HFF-Myc (cell line): ENCODE data around the gene IL20RB.

Source experiments
- DNase-seq: peaks from one replicate; pipeline ENCODE4 v3.0.0-alpha.2; 2011; ENCODE audit warnings: low read depth; ENCODE audit errors: extremely low read depth
- H3K4me3 ChIP-seq: replicated peaks from 2 replicates; pipeline ENCODE4 v1.5.1; 2011; ENCODE audit warnings: low read depth, mild to moderate bottlenecking, control low read depth, low read length
- CTCF ChIP-seq: IDR thresholded peaks from 2 replicates; pipeline ENCODE4 v1.5.1; 2012; ENCODE audit warnings: mild to moderate bottlenecking, low read depth, low read length, control low read depth; ENCODE audit errors: missing control alignments

The IL20RB gene

GRCh38 chr3:136954251-136954650, 3.5 kb upstream of the IL20RB start:
- no peak for DNase-seq
- TF ChIP-seq CTCF = no peak
- no peak overlapping the region for H3K4me3 ChIP-seq

GRCh38 chr3:136954980-136955780, 2.6 kb upstream of the IL20RB start:
- TF ChIP-seq CTCF = no peak
- no peak overlapping the region for H3K4me3 ChIP-seq
- no peak for DNase-seq

GRCh38 chr3:136955813-136956212, 2.0 kb upstream of the IL20RB start:
- TF ChIP-seq CTCF = no peak
- H3K4me3 ChIP-seq = no peak overlapping the region
- peak; percentile 93 for DNase-seq

GRCh38 chr3:136956971-136957370, 812 bp upstream of the IL20RB start:
- no peak for DNase-seq
- no peak for TF ChIP-seq CTCF

GRCh38 chr3:136958939-136959338, 1.2 kb downstream of the IL20RB start:
- no peak overlapping the region for H3K4me3 ChIP-seq
- DNase-seq = no peak
- no peak for TF ChIP-seq CTCF

More at GRCh38 chr3:136956971-136957370, 812 bp upstream of the IL20RB start:
- no peak overlapping the region for H3K4me3 ChIP-seq

GRCh38 chr3:136959599-136959998, 1.8 kb downstream of the IL20RB start:
- no peak overlapping the region for H3K4me3 ChIP-seq

More at GRCh38 chr3:136959599-136959998, 1.8 kb downstream of the IL20RB start:
- TF ChIP-seq CTCF = no peak
- no peak for DNase-seq
